Measurements from ENCODE around the gene STX2. TPM values are rescaled to one million over a fixed set of nuclear protein-coding genes. Genes with fewer than 3 reads are reported as not detected.
A peak's percentile ranks its signal among the peaks of the same experiment; 100 is the strongest.
"Not testable (repeated sequence)": the region's sequence is repeated elsewhere in the genome, so short reads cannot be mapped to it uniquely, and the experiment has no call there.

The STX2 gene
- total RNA-seq, 1 experiment from 2014 or later, result 45.7 TPM

- DNase-seq (ENCODE audit: low read depth), result no peak
These were observed 72.6 kb downstream of the STX2 start for GRCh38 chr12:130766470-130766869.

DNA sequence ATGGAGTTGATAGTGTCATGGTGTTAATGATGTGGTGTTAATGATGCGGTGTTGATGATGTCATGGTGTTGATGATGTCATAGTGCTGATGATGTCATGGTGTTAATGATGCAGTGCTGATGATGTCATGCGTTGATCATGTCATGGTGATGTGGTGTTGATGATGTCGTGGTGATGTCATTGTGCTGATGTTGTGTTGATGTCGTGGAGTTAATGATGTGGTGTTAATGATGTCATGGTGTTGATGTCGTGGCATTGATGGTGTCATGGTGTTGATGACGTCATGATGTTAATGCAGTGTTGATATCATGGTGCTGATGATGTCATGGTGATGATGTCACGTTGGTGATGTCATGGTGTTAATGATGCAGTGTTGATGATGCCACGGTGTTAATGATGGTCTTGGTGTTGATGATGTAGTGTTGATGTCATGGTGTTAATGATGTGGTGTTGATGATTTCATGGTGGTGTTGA is 73.8 kb downstream of the STX2 start:
- peak; percentile 21 for DNase-seq (ENCODE audit: low read depth)

DNA sequence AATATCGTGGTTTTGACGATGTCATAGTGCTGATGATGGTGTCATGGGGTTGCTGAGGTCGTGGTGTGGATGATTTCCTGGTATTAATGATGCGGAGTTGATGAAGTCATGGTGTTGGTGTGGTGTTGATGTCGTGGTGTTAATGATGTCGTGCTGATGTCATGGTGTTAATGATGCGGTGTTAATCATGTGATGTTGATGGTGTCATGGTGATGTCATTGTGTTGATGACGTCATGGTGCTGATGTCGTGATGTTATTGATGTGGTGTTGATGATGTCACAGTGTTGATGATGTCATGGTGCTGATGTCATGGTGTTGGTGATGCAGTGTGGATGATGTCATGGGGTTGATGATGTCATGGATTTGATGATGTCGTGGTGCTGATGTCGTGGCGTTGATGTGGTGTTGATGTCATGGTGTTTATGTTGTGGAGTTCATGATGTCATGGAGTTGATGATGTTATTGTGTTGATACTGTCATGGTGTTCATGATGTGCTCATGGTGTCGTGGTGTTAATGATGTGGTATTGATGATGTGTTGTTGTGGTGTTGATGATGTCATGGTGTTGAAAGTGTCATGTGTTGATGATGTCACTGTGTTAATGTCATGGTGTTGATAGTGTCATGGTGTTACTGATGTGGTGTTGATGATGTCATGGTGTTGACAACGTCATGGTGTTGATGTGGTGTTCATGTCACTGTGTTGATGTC is 74.4 kb downstream of the STX2 start:
- peak; percentile 35 for DNase-seq (ENCODE audit: low read depth)

GRCh38 chr12:130764073-130764472 is 75.0 kb downstream of the STX2 start:
- DNase-seq (ENCODE audit: low read depth), result no peak

GRCh38 chr12:130762319-130762675 is 76.8 kb downstream of the STX2 start:
- no peak for DNase-seq (ENCODE audit: low read depth)

GRCh38 chr12:130761537-130762318 is 77.3 kb downstream of the STX2 start:
- peak; percentile 19 for DNase-seq (ENCODE audit: low read depth)

DNA sequence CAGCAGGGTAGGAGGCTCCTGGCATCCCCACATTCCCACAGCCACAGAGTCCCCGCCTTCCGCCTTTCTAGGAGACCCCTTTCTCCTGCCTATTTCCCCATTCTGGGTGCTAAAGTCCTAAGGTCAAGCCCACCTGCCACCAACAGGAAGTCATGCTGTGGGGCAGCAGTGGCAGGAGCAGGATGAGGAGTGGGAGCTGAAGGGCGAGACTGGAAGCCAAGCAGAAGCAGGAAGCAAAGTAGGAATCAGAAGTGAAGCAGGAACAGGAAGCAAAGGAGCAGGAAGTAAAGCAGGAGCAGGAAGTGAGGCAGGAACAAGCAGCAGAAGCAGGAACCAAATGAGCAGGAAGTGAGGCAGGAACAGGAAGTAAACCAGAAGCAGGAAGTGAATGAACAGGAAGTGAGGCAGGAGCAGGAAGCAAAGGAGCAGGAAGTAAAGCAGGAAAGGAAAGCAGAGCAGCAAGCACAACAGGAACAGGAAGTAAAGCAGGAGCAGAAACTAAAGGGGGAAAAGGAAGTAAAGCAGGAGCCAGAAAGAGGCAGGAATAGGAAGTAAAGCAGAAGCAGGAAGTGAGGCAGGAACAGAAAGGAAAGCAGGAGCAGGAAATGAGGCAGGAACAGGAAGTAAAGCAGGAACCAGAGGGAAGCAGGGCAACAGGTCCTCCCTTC is 84.7 kb downstream of the STX2 start:
- DNase-seq (ENCODE audit: low read depth), result no peak

DNA sequence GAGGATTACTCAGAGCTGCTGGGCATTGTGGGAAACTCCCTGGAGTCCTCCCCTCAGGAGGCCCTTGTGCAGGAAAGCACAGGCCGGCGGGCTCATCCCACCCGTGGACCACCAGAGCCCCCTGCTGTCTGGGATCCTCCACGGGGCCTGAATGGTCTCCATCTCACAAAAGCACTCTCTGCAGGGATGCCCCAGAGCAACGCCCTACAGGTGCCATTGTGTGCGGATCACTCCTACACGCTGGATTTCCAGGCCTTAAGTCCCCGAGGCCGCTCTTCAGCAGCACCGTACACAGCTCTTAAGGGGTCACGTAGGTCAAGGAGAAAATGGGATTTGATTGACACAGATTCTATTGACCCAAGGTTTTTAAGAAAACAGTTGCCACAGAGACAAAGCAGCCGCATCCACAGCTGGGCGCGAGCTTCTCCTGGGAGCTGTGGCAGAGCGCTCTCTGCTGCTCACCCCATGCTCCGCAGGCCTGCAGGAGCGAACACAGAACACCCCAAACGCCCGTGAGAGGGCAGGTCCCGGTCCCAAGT is 86.3 kb downstream of the STX2 start:
- DNase-seq (ENCODE audit: low read depth), result no peak

- not testable (repeated sequence) for DNase-seq (ENCODE audit: low read depth)
These were observed 87.0 kb downstream of the STX2 start for GRCh38 chr12:130752037-130752436.

- DNase-seq (ENCODE audit: low read depth), result no peak
These were observed 90.3 kb downstream of the STX2 start for GRCh38 chr12:130748786-130749185.

- peak; percentile 44 for DNase-seq (ENCODE audit: low read depth)
These were observed 90.9 kb downstream of the STX2 start for GRCh38 chr12:130747867-130748740.

- DNase-seq (ENCODE audit: low read depth), result no peak
These were observed 92.5 kb downstream of the STX2 start for GRCh38 chr12:130746546-130746945.

DNA sequence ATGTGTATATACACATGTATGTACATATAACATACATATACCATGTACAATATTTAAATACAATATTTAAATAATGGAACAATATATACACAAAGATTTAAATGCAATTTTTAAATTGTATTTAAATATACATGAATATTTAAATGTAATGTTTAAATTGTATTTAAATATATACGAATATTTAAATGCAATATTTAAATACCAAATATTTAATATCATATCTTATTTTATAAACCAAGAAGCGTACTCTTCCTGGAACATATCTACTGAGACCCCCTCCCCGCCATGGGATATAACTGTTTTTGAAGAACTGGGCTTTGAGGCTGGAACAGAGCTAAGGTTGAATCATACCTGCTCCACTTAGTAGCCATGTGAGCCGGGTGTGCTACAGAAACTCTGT is 93.1 kb downstream of the STX2 start:
- no peak for DNase-seq (ENCODE audit: low read depth)

GRCh38 chr12:130744274-130744673 is 94.8 kb downstream of the STX2 start:
- no peak for DNase-seq (ENCODE audit: low read depth)

GRCh38 chr12:130743606-130744005 is 95.4 kb downstream of the STX2 start:
- no peak for DNase-seq (ENCODE audit: low read depth)

DNA sequence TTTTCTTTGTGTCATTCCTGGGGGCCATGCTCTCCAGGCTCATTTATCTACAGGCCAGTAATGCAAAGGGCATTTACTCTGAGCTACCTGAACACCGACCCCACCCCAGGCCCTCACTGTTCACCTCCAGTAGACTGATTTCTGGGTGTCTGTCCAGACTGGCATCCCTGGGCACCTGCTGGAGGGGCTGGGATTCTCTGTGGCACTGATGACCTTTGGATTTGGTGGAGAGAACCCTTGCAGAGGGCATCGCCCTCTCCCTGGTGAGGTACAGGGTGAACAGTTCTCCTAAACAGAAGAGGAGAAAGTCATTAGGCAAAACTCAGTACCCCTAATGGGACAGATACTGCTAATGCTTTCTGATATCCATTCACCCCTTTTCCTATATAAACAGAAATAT is 95.9 kb downstream of the STX2 start:
- no peak for DNase-seq (ENCODE audit: low read depth)

DNA sequence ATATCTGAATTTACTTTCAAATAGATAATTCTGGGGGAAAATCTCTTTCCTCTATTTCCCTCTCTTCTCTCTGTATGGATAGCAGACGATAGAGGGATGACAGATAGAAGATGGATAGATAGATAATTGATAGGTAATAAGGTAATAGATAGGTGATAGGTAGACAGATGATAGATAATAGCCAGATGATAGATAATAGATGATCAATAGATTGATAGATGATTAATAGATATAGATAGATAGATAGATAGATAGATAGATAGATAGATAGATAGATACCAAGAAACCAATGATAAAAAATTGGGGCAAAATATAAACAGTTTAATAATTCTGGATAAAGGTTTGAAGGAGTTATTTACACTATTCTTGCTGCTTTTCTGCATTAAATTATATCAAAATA is 96.3 kb downstream of the STX2 start:
- no peak for DNase-seq (ENCODE audit: low read depth)

- no peak for DNase-seq (ENCODE audit: low read depth)
These were observed 96.9 kb downstream of the STX2 start for GRCh38 chr12:130742112-130742511.
